NCI-H510A (cell line): ENCODE data around the gene COG3.
"Not testable (repeated sequence)": the region's sequence is repeated elsewhere in the genome, so short reads cannot be mapped to it uniquely, and the experiment has no call there.

ENCODE experiments used
- DNase-seq: peaks from one replicate; lab custom pipeline; 2025; lab: John Stamatoyannopoulos, UW

COG3 gene, protein sequence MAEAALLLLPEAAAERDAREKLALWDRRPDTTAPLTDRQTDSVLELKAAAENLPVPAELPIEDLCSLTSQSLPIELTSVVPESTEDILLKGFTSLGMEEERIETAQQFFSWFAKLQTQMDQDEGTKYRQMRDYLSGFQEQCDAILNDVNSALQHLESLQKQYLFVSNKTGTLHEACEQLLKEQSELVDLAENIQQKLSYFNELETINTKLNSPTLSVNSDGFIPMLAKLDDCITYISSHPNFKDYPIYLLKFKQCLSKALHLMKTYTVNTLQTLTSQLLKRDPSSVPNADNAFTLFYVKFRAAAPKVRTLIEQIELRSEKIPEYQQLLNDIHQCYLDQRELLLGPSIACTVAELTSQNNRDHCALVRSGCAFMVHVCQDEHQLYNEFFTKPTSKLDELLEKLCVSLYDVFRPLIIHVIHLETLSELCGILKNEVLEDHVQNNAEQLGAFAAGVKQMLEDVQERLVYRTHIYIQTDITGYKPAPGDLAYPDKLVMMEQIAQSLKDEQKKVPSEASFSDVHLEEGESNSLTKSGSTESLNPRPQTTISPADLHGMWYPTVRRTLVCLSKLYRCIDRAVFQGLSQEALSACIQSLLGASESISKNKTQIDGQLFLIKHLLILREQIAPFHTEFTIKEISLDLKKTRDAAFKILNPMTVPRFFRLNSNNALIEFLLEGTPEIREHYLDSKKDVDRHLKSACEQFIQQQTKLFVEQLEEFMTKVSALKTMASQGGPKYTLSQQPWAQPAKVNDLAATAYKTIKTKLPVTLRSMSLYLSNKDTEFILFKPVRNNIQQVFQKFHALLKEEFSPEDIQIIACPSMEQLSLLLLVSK

DNA sequence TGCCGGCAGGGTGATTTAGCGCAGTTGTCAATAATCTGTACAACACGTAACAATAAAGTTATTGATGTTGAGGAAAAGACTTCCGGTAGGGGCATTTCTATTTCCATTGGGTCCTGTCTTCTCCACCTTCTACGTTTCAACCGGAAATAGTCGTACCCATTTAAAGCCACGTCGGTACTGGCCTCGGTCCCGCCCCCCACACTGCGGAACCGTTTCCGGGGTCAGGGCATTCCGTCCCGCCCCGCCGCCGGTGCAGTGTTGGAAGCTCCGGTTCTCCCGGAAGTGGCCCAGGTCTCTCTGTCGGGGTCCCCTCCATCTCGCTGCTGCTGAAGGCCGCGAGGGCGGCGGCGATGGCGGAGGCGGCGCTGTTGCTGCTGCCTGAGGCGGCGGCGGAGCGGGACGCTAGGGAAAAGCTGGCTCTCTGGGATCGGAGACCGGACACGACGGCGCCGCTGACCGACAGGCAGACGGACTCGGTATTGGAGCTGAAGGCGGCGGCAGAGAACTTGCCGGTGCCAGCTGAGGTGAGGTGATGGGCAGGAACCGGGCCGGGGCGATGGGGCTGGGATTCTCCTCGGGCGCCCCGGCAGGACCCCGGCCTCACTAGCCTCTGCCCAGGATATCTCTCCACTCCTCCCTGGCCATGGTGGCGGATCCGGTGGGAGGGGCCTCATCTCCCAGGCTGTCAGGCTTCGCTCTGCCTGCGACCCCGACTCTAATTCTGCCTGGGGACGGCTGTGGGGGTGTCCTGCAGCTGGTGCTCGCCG lies at the start of gene COG3:
Gene COG3 (plus strand): TSS at position 253 of the 767 bp plus-strand sequence. CDS start 98 bp downstream, at position 351.
- DNase-seq = peak; percentile 78

DNA sequence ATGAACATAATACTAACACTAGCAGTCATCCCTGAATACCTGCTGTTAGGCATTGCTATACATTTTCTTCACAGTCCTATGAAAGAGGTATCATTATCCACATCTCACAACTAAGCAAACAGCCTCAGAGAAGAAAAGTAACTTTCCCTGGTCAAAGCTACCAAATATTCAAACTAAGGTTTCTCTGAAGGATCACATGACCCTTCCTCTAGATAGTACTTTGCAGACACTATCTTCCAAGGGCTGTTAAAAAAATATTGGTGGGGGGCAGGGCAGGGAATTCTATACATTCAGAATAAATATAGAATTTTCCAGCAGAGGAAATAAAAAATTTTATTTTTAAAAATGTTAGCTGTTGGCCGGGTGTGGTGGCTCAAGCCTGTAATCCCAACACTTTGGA lies 49.6 kb upstream of the COG3 start:
- no peak for DNase-seq

DNA sequence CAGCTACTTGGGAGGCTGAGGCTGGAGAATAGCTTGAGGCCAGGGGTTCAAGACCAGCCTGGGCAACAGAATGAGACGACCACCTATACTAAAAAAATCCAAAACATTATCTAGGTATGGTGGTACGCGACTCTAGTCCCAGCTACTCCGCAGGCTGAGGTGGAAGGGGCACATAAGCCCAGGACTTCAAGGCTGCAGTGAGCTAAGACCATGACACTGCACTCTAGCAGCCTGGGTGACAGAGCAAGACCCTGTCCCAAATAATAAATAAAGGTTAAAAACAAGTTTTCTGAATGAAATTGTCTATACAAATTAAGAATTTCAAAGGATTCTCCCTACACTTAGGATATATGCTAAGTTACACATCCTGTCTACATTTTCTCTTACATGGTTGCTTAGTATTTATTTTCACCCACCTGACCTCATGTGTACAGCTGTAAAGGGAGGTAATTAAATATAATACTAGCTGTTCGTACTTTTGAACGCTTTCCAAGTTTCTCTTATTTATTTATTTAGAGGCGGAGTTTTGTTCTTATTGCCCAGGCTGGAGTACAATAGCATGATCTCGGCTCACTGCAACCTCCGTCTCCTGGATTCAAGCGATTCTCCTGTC lies 48.1 kb upstream of the COG3 start:
- DNase-seq = no peak

DNA sequence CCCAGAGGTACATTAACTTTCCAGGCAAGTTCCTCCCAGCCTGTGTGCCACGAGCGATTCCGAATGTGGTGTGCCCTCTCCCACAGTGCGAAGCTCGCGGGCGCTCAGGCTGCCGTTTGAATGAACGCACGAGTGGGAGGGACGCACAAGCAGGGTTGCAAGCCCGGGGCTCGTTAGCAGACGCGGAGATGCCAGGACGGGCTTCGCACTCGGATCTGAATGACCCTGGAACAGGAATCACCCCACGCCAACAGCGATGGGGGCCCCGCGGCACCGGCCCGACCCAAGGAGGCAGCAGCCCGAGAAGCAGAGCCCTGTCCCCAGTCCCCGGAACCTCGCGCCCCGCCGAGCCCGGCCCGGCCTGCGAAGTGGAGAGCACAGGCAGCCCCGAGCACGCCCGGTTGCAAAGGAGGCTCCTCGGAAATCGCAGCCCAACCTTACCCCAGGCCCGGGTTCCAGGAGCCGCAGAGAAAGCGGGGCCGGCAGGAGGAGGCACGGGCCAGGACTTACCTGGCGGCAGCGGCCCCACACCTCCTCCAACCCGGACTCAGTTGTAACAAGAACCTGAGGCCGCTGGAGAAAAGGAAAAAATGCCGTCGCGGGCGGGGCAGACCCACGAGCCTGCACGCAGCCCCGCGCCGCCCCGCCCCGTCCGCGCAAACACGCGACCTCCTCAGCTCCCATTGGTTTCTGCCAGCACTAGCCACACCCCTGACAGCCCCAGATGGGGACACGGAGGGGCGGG lies 46.8 kb upstream of the COG3 start, which contains the start of gene SLC25A30:
Gene SLC25A30 (minus strand): TSS at position 584 of the 745 bp plus-strand sequence. CDS start 6,948 bp downstream, outside the sequence.
- peak; percentile 36 for DNase-seq

DNA sequence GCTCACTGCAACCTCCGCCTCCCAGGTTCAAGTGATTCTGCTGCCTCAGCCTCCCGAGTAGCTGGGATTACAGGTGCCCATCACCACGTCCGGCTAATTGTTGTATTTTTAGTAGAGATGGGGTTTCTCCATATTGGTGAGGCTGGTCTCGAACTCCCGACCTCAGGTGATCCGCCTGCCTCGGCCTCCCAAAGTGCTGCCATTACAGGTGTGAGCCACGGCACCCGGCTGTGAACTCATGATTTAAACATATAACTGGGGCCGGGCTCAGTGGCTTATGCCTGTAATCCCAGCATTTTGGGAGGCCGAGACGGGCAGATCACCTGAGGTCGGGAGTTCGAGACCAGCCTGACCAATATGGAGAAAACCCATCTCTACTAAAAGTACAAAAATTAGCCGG lies 45.4 kb upstream of the COG3 start:
- not testable (repeated sequence) for DNase-seq

DNA sequence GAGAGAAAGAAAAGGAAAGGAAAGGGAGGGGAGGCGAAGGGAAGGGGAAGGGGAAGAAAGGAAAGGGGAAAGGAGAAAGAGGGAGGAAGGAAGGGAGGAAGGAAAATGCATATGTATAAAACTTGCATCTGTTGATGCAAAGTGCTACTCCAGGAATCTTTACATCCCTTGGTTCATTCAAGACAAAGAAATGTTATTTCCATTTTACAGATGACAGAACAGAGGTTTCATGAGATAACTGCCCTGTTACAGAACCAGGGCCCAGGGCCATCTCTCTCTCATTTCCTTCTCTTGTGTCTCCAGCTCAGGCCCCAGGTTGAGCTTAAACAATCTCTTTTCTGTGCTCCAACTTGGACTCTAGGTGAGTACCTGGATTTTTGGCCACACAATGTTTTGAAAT lies 44.8 kb upstream of the COG3 start:
- no peak for DNase-seq

DNA sequence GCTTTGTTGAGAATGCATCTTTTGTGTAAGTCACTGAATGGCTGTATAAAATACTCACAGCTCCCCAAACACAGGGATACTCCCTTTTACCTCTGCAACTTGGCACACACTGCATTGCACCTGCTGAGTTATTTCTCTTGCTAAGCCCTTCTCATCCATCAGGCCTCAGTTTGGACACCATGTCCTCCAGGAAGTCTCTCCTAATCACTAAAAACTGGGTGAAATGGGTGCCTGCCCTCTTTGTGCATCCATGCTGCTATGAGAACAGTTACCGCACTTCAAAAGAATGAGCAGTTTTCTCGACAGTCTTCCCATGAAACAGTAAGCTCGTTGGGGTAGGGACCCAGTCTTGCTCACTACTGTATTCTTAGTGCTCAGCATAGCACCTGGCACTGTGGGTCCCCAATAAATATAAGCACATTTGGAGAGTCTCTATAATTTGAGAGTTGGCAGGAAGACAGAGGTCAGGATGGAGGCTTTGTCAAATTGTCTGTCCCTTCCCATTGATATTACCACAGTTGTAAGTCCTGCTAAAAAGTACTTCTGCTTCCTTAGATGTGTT lies 41.9 kb upstream of the COG3 start:
- DNase-seq = no peak

DNA sequence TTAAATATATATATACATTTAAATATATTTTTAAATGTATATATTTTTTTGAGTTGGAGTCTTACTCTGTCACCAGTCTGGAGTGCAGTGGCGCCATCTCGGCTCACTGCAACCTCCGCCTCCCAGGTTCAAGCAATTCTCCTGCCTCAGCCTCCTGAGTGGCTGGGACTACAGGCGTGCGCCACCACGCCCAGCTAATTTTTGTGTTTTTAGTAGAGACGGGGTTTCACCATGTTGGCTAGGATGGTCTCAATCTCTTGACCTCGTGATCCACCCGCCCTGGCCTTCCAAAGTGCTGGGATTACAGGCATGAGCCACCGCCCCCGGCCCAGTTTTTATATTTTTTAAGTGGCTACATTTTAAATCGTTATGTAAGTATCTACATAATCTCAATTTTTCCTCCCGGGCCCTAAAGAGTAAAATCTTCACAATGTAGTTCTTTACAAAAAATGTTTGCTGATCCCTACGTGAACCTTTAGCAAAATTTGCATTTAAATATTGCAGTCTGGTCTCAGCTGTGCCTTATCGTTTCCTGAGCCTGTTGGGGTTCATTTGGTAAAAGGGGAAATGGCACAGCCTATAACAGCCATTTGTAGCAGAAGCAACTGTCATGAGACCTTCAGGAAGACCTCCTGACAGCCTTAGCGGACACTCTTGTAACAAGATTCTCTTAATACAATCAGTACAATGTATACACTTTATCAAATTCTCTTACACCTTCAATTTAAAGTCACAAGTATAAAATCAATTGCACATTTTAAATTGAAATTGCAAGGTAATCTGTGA lies 38.5 kb upstream of the COG3 start:
- DNase-seq = not testable (repeated sequence)

DNA sequence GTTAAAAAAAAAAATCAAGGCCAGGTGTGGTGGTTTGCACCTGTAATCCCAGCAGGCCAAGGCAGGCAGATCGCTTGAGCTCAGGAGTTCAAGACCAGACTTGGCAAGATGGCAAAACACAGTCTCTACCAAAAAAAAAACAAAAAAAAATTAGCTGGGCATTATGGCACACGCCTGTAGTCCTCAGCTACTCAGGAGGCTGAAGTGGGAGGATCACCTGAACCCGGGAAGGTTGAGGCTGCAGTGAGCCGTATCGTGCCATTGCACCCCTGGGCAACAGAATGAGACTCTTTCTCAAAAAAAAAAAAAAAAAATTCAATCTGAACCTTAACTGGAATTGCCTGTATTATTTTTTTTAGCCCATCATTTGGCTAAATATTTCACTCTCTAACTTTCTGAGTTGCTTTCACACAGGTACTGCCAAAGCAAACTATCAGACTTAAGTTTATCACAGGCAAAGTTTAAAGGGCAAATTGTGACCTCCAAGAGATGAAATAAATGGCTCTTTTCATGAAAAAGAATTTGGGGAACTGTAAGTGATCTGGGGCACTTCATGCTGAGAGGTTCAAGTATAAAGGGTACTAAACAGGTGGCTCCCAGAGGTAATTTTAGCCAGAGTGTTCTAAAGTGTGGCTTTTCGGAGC lies 31.9 kb upstream of the COG3 start:
- no peak for DNase-seq

DNA sequence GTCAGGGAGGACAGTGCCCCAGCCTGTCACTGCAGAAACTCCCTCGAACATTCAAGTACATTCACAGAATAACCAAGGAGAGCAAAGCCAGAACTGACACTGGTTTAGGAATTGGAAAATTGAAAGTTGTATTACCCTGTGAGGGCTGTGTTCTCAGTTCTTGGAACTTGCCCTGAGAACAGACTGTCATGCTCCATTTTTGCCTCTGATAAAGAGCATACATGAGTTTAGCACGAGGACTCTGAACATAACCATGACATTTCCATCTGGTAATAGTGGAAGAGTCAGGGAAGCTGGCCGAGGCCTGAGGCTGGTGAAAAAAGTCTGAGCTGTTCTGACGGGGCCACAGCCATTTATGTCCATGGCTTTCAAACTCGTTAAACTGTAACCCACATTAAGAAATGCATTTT lies 31.4 kb upstream of the COG3 start:
- DNase-seq = no peak

DNA sequence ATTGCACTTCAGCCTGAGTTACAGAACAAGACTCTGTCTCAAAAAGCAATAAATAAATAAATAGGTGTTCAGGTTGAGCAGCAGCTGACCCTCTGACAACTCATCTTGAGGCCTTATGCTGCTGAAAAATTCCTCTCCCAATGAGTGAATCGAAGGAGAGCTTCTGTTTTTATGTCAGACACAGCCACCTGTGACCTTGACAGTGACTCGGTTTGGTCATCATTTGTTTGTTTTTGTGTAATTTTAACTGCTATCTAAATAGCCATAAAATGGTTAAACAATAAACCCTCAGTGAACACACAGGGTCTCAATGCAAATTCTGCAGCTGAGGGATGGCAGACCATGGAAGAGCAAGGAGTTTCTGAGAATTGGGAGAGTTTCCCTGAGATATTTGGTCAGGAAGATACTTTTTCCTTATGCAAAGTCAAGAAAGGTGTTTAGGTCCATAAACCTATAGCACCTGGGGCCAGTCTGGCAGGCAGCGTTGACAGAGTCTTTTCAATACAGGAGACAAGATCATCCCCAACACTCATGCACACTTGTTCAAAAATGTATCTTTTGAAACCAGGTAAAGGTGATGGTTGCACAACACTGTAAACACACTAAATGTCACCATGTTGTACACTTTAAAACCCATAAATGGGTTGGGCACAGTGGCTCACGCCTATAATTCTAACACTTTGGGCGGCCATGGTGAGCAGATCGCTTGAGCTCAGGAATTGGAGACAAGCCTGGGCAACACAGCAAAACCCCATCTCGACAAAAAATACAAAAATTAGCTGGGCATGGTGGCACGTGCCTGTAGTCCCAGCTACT lies 30.0 kb upstream of the COG3 start:
- DNase-seq = no peak

DNA sequence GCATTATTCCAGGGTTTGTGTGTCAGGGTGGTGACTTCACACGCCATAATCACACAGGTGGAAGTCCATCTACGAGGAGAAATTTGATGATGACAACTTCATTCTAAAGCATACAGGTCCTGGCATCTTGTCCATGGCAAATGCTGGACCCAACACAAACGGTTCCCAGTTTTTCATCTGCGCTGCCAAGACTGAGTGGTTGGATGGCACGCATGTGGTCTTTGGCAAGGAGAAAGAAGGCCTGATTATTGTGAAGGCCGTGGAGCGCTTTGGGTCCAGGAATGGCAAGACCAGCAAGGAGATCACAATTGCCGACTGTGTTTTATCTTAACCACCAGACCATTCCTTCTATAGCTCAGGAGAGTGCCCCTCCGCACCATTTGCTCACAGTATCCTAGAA lies 28.4 kb upstream of the COG3 start:
- no peak for DNase-seq

DNA sequence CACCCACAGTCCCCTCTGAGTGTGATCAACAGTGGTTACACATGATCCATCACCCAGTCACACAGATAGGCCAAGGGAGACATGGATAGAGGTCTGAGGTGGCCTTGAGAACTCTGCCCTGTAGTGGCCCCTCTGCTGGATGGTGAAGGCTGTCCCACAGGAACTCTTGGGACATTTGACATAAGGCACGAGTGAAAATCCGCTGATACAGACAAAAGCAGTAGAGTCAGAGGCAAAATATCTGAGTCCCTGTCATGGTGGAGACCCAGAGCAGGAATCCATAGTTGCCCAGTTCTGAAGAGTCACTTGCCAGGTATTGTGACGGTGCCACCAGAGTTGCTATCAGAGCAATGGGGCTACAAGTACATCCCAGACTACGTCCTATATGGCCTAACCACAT lies 27.8 kb upstream of the COG3 start:
- DNase-seq = no peak

DNA sequence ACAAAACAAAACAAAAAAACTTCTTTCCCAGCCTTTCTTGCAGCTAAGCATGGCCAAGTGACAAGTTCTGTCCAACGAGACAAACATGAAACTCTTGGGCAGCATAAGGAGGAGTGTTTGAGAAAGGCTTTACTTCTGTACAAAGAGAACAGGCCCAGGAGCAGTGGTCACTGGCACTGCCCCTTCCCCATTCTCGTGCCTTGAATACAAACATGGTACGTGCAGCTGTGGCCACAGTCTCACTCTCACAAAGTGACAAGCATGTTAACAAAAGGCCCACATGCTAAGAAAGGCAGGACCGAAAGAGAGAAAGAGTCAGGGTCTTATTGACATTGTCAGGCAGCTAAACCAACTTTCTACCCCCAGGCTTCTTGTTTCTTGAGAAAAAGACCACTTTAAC lies 26.8 kb upstream of the COG3 start:
- no peak for DNase-seq

DNA sequence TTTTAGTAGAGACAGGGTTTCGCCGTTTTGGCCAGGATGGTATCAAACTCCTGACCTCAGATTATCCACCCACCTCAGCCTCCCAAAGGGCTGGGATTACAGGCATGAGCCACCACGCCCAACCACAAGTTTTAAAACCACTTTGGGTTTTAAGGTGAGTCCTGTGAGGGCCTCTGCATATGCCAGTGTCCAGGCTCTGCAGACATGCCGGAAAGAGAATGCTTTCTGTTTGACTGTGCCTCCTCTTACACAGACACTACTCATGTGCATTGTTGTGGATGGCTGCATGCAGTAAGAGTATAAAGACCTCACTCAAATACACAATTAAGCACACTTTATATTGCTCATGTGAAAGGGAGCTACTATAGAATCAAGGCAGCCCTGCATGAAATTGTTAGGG lies 25.7 kb upstream of the COG3 start:
- no peak for DNase-seq

DNA sequence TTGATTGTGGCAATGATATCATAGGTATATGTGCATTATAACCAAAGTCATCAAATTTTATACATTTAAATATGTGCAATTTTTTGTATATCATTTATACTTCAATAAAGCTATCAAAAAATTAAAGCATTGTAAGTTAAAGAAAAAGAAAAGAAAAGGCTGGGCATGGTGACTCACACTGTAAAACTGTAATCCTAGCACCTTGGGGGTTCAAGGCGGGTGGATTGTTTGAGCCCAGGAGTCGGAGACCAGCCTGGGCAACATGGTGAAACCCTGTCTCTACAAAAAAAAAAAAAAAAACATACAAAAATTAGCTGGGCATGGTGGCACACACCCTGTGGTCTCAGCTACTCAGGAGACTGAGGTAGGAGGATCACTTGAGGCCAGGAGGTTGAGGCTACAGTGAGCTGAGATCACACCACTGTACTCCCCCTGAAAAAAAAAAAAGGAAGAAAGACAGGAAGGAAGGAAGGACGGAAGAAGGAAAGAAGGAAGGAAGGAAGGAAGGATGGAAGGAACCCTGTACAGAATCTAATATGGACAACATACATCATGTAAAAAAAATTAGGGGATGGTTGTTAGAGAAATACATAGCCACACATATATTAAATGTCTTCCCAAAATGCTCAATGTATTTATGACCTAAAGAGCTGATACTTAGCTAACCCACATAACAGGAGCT lies 24.8 kb upstream of the COG3 start:
- DNase-seq = no peak

DNA sequence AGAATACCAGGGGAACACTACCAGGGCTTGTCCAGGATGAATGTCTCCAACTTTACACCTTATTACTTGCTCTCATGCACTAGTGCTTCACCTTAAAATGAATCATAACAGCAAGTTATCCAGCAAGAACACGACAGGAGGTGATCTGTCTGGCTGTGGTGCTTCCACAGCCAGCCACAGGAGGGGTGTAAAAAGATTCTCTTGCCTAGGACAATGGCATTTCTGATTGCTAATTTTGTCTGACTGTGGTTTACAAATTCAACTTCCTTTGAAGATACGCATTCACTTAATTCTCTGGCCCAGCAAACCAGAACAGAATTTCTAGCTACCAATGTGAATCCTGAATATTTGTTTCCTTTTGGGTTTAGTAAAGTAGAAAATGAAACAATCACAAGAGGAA lies 23.1 kb upstream of the COG3 start:
- no peak for DNase-seq

DNA sequence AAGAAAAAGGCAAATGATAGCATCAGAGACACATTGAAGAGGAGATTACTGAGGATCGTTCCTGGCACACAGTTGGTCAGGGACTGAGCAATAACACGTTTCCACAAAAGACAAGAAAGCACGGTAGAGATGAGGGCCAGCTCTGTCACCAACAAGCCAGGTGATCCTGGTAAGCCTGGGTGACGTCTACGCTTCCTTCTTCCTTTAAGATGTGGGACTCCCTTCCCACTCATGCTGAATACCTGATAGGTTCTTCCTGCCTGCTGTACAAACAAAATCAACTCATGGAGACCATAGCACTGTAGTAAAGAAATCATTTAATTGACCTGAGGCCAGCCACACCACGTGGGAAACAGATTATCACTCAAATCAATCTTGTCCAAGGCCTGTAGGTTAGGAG lies 19.7 kb upstream of the COG3 start:
- DNase-seq = no peak
